Trophoblast cell (in vitro differentiated cells and primary cell): ENCODE data around the gene PELI2.
A peak's percentile ranks its signal among the peaks of the same experiment; 100 is the strongest.

ENCODE experiments used
- DNase-seq, 2 donors: peaks; one replicate each; pipeline ENCODE4 v3.0.0-alpha.2; 2016
- H2AFZ ChIP-seq: 2 replicates; pipeline ENCODE4 v1.6.1; 2013; ENCODE audit warnings: low read length, moderate library complexity, mild to moderate bottlenecking; ENCODE audit not compliant: insufficient read depth, poor library complexity
- H2AK5ac ChIP-seq: 2 replicates; pipeline ENCODE4 v1.6.1; 2013; ENCODE audit warnings: mild to moderate bottlenecking, low read length
- H2BK120ac ChIP-seq: 2 replicates; pipeline ENCODE4 v1.6.1; 2013; ENCODE audit warnings: low read length, mild to moderate bottlenecking, moderate library complexity; ENCODE audit not compliant: insufficient read depth, poor library complexity
- H2BK12ac ChIP-seq: 2 replicates; pipeline ENCODE4 v1.6.1; 2013; ENCODE audit warnings: mild to moderate bottlenecking, low read length, moderate library complexity
- H2BK5ac ChIP-seq: 2 replicates; pipeline ENCODE4 v1.6.1; 2013; ENCODE audit warnings: low read length, low read depth, moderate library complexity, mild to moderate bottlenecking; ENCODE audit not compliant: poor library complexity
- H3K14ac ChIP-seq: 2 replicates; pipeline ENCODE4 v1.6.1; 2013; ENCODE audit warnings: mild to moderate bottlenecking, low read length
- H3K18ac ChIP-seq: 2 replicates; pipeline ENCODE4 v1.6.1; 2013; ENCODE audit warnings: mild to moderate bottlenecking, low read length
- H3K23ac ChIP-seq: 2 replicates; pipeline ENCODE4 v1.6.1; 2013; ENCODE audit warnings: low read length
- H3K27ac ChIP-seq: 2 replicates; pipeline ENCODE4 v1.5.1; 2013; ENCODE audit warnings: low read depth, mild to moderate bottlenecking, inconsistent platforms, low read length, moderate library complexity
- H3K27me3 ChIP-seq: 2 replicates; pipeline ENCODE4 v1.6.1; 2013; ENCODE audit warnings: inconsistent platforms, mild to moderate bottlenecking, low read length, moderate library complexity; ENCODE audit not compliant: insufficient read depth
- H3K36me3 ChIP-seq, 2 experiments: 1 replicate in 1 of 2; 2 replicates in 1 of 2; pipeline ENCODE4 v1.6.1; 2013; ENCODE audit warnings: low read length in 2 of 2, mild to moderate bottlenecking in 2 of 2, moderate library complexity in 1 of 2; ENCODE audit not compliant: insufficient read depth in 2 of 2, control insufficient read depth in 1 of 2
- H3K4ac ChIP-seq: 2 replicates; pipeline ENCODE4 v1.6.1; 2013; ENCODE audit warnings: low read depth, mild to moderate bottlenecking, low read length, moderate library complexity
- H3K4me1 ChIP-seq, 2 experiments: 1 replicate in 1 of 2; 2 replicates in 1 of 2; pipeline ENCODE4 v1.6.1; 2013; ENCODE audit warnings: low read length in 2 of 2, mild to moderate bottlenecking in 2 of 2, moderate library complexity in 1 of 2; ENCODE audit not compliant: insufficient read depth in 2 of 2, control insufficient read depth in 1 of 2
- H3K4me2 ChIP-seq: 2 replicates; pipeline ENCODE4 v1.6.1; 2013; ENCODE audit warnings: inconsistent platforms, mild to moderate bottlenecking, low read length, moderate library complexity
- H3K4me3 ChIP-seq: 2 replicates; pipeline ENCODE4 v1.5.1; 2013; ENCODE audit warnings: mild to moderate bottlenecking, low read depth, low read length, inconsistent platforms
- H3K79me1 ChIP-seq: one replicate; pipeline ENCODE4 v1.6.1; 2013; ENCODE audit warnings: low read length
- H3K79me2 ChIP-seq: 2 replicates; pipeline ENCODE4 v1.6.1; 2013; ENCODE audit warnings: low read length, mild to moderate bottlenecking; ENCODE audit not compliant: control insufficient read depth, insufficient read depth, poor library complexity
- H3K9ac ChIP-seq: 2 replicates; pipeline ENCODE4 v1.6.1; 2013; ENCODE audit warnings: mild to moderate bottlenecking, low read length
- H3K9me3 ChIP-seq: 2 replicates; pipeline ENCODE4 v1.6.1; 2013; ENCODE audit warnings: low read depth, mild to moderate bottlenecking, control low read depth, inconsistent platforms, low read length; ENCODE audit not compliant: insufficient read depth
- H4K12ac ChIP-seq: 2 replicates; pipeline ENCODE4 v1.6.1; 2013; ENCODE audit warnings: low read depth, mild to moderate bottlenecking, low read length, moderate library complexity
- H4K8ac ChIP-seq: 2 replicates; pipeline ENCODE4 v1.6.1; 2013; ENCODE audit warnings: low read depth, mild to moderate bottlenecking, low read length, moderate library complexity
- H4K91ac ChIP-seq: one replicate; pipeline ENCODE4 v1.6.1; 2013; ENCODE audit warnings: low read depth, mild to moderate bottlenecking, low read length, moderate library complexity
- WGBS: extraction: QIAGEN DNeasy Blood & Tissue Kit; methylation state at CpG from one replicate; pipeline ENCODE4 v1.1.7; 2013; ENCODE audit warnings: missing lambda C conversion rate; ENCODE audit not compliant: insufficient read length, insufficient coverage; ENCODE audit errors: extremely low coverage; 5-methylcytosine and 5-hydroxymethylcytosine counted together

PELI2 gene

DNA sequence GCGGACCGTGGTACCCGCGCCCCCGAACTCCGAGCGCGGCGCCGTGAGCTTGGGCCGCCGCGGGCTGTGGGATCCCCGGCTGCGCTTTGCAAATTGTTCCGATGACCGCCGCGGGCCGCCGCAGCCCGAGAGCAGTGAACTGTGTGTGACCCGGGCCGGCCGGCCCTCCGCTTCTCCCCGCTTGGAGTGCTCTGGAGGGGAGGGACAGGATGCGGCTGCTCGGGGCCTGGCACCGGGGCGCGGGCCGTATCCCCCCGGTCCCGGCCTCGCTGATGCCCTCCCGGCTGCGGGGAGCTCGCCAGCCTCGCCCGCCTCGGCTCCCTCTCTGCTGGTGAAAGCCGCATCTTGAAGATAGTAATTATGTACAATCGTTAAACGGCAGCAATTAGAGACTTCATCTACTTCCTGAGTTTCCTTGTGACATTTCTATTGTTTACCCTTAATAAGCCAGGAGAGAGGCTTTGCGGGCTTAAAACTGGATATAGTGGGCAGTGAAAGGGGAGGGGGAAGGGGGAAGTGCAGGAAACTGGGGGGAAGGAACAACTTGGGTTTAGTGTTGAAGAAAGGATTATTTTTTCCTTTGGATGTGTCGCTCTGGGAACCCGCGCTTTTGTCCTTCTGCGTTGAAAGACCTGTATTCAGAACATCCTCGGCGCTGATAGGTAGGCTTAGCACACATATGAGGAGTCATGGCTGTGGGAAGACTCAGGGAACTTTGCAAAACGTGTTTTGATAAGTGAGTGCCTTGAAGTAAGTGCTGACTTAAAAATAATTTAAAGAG lies 1.2 kb downstream of the PELI2 start:
- peaks cover 11% of the 10 kb centered on the region for H3K79me1 ChIP-seq
- peak overlapping the region; percentile 96 for H3K4me2 ChIP-seq
- H3K18ac ChIP-seq, result no peak overlapping the region
- no peak overlapping the region for H3K23ac ChIP-seq
- no CpG with 5 or more reads among the region's 53 CpGs for WGBS
- H3K9me3 ChIP-seq, result no peaks in the 10 kb centered on the region
- H2BK5ac ChIP-seq, result peak overlapping the region; percentile 27
- peak overlapping the region; percentile 59 for H3K9ac ChIP-seq
- H4K12ac ChIP-seq, result no peak overlapping the region
- H3K4me1 ChIP-seq, result peaks cover 0 to 4% of the 10 kb centered on the region in 2 experiments
- H4K8ac ChIP-seq, result peak overlapping the region; percentile 33
- H3K14ac ChIP-seq, result no peak overlapping the region
- H3K27me3 ChIP-seq, result peaks cover 6% of the 10 kb centered on the region
- no peaks in the 10 kb centered on the region for H3K36me3 ChIP-seq
- peak in 1 of 2 donors; percentile 41 for DNase-seq
- peak overlapping the region; percentile 6 for H4K91ac ChIP-seq
- peaks cover 2% of the 10 kb centered on the region for H3K79me2 ChIP-seq
- H3K4me3 ChIP-seq, result peak overlapping the region; percentile 85
- H2AFZ ChIP-seq, result peak overlapping the region; percentile 97
- H2AK5ac ChIP-seq, result no peak overlapping the region
- H2BK12ac ChIP-seq, result no peak overlapping the region
- no peak overlapping the region for H3K4ac ChIP-seq
- H3K27ac ChIP-seq, result no peak overlapping the region
- H2BK120ac ChIP-seq, result no peak overlapping the region

DNA sequence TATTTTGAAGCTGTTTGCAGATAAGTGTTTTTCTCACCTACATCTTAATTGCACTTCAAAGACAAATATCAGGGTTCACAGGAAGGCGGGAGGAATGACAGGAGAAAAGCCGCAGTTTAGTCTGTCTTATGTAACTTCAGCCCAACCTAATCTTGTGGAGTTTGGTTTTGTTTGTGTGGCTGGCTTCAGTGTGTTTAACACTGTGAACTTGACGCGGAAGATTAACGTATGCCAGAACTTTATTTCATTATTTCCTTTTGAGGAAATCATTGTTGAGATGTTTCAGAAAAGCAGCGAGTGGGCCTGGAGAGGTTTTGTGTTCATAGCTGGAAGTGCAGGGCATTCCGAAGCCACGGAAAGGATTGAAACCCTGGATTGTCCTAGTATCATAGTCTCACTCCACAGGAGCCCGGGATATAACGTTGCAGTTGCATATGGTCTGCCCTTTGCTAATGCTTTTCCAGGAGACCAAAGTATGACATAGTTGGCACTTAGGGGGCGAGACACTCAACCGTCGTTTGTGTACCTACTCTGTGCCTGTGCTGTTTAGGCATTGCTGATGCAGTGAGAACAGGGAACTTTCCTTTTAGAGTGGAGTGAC lies 2.0 kb downstream of the PELI2 start:
- H3K9ac ChIP-seq, result no peak overlapping the region
- H3K14ac ChIP-seq, result no peak overlapping the region
- no peak overlapping the region for H4K12ac ChIP-seq
- H3K9me3 ChIP-seq, result no peaks in the 10 kb centered on the region
- H3K4me2 ChIP-seq, result peak overlapping the region; percentile 96
- no peaks in the 10 kb centered on the region for H3K36me3 ChIP-seq
- H2AFZ ChIP-seq, result no peak overlapping the region
- H4K91ac ChIP-seq, result no peak overlapping the region
- H3K18ac ChIP-seq, result no peak overlapping the region
- H3K27ac ChIP-seq, result no peak overlapping the region
- H2BK5ac ChIP-seq, result no peak overlapping the region
- H3K79me1 ChIP-seq, result peaks cover 11% of the 10 kb centered on the region
- H2AK5ac ChIP-seq, result no peak overlapping the region
- WGBS, result no CpG with 5 or more reads among the region's 13 CpGs
- peaks cover 0 to 5% of the 10 kb centered on the region in 2 experiments for H3K4me1 ChIP-seq
- no peak overlapping the region for H2BK12ac ChIP-seq
- no peak overlapping the region for H3K4ac ChIP-seq
- no peak overlapping the region for H3K4me3 ChIP-seq
- H3K27me3 ChIP-seq, result peaks cover 6% of the 10 kb centered on the region
- H2BK120ac ChIP-seq, result no peak overlapping the region
- no peak overlapping the region for H4K8ac ChIP-seq
- peaks cover 2% of the 10 kb centered on the region for H3K79me2 ChIP-seq
- no peak for DNase-seq
- no peak overlapping the region for H3K23ac ChIP-seq

DNA sequence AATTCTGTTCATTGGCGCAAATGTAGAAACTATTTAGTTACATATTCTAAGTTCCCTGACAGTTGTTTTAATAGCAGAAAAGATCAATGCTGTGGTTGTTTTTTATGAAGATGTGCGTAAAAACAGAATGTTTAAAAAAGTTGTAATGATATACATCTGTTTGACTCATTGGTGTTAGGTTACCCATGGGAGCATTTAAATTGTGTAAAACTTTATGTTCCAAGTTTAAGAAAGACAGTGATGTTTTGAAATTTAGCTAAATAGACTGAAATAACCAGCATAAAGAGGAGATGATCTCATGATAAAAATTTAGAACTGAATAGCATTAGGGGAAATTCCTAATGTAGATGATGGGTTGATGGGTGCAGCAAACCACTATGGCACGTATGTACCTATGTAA lies 3.6 kb downstream of the PELI2 start:
- no peak overlapping the region for H2AFZ ChIP-seq
- H3K9me3 ChIP-seq, result no peaks in the 10 kb centered on the region
- H3K79me2 ChIP-seq, result peaks cover 2% of the 10 kb centered on the region
- no peak for DNase-seq
- H3K9ac ChIP-seq, result no peak overlapping the region
- no peak overlapping the region for H2BK5ac ChIP-seq
- H4K91ac ChIP-seq, result no peak overlapping the region
- H3K18ac ChIP-seq, result no peak overlapping the region
- no peak overlapping the region for H4K12ac ChIP-seq
- no peak overlapping the region for H2BK120ac ChIP-seq
- H3K4me1 ChIP-seq, result peaks cover 0 to 5% of the 10 kb centered on the region in 2 experiments
- no peak overlapping the region for H3K4me2 ChIP-seq
- no peak overlapping the region for H3K27ac ChIP-seq
- no peaks in the 10 kb centered on the region for H3K36me3 ChIP-seq
- H2AK5ac ChIP-seq, result no peak overlapping the region
- no peak overlapping the region for H3K4ac ChIP-seq
- H3K79me1 ChIP-seq, result peaks cover 11% of the 10 kb centered on the region
- H3K23ac ChIP-seq, result no peak overlapping the region
- H3K27me3 ChIP-seq, result peaks cover 6% of the 10 kb centered on the region
- no peak overlapping the region for H3K4me3 ChIP-seq
- WGBS, result no CpG with 5 or more reads among the region's 3 CpGs
- no peak overlapping the region for H3K14ac ChIP-seq
- no peak overlapping the region for H4K8ac ChIP-seq
- no peak overlapping the region for H2BK12ac ChIP-seq

DNA sequence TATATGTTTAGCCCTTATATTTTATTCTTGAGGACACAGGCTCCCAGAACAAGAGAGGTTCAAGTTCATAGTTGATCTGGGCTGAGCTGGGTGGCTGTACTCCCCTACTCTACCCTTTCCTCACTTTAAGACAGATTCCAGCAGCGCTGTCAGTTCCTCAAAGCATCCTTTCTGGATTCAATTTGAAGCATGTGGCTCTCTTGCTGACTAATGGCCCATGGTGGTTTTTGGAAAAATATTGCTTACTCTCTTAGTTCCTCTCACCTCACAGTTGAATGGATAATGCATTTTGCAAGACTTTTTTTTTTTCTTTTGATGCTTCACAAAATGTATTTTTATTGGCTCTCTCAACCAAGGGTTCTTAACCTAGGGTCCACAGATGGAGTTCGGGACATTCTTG lies 4.1 kb downstream of the PELI2 start:
- Histone ChIP-seq H2BK5ac (no peak overlapping the region), H4K91ac (no peak overlapping the region), H3K4me2 (no peak overlapping the region), H3K9ac (no peak overlapping the region), H2AFZ (no peak overlapping the region), H3K4ac (no peak overlapping the region), H3K9me3 (no peaks in the 10 kb centered on the region), H4K8ac (no peak overlapping the region), H3K79me1 (peaks cover 11% of the 10 kb centered on the region), H3K18ac (no peak overlapping the region), H3K36me3 (no peaks in the 10 kb centered on the region), H3K79me2 (peaks cover 2% of the 10 kb centered on the region), H3K23ac (no peak overlapping the region), H3K27me3 (peaks cover 6% of the 10 kb centered on the region), H2BK120ac (no peak overlapping the region), H3K27ac (no peak overlapping the region), H3K14ac (no peak overlapping the region), H3K4me1 (peaks cover 0 to 5% of the 10 kb centered on the region in 2 experiments), H2BK12ac (no peak overlapping the region), H3K4me3 (no peak overlapping the region), H2AK5ac (no peak overlapping the region), H4K12ac (no peak overlapping the region)
- WGBS, result no CpG with 5 or more reads among the region's 2 CpGs
- no peak for DNase-seq
